ENCODE measurements around the gene MAB21L4.

DNA sequence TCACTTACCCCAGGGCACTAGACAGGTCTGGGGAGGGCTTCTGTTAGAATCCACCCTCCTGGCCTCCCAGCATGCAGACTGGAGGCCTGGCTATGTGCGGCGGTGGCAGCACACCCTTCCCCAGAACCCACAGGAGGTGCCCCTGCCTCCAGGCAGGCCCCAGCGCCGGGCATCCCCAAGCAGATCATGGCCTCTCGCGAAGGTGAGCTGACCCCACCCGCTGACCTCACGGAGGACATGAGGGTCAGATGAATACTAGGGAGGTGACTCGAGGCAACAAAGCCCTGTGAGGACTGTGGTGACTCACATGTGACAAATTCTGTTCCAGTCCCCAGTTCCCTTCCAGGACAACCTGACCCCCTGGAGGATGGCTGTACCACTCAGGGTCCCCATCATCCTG is 1.9 kb downstream of the MAB21L4 start:
- TF ChIP-seq, protein P1, sequence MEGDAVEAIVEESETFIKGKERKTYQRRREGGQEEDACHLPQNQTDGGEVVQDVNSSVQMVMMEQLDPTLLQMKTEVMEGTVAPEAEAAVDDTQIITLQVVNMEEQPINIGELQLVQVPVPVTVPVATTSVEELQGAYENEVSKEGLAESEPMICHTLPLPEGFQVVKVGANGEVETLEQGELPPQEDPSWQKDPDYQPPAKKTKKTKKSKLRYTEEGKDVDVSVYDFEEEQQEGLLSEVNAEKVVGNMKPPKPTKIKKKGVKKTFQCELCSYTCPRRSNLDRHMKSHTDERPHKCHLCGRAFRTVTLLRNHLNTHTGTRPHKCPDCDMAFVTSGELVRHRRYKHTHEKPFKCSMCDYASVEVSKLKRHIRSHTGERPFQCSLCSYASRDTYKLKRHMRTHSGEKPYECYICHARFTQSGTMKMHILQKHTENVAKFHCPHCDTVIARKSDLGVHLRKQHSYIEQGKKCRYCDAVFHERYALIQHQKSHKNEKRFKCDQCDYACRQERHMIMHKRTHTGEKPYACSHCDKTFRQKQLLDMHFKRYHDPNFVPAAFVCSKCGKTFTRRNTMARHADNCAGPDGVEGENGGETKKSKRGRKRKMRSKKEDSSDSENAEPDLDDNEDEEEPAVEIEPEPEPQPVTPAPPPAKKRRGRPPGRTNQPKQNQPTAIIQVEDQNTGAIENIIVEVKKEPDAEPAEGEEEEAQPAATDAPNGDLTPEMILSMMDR (IDR thresholded peaks at IDR 0.05): no peak
- no peak for TF ChIP-seq ZFX (IDR thresholded peaks at IDR 0.05; ENCODE audit: borderline replicate concordance)

Data from 22Rv1 (cell line).